Heart right ventricle (tissue), 16 donors: ENCODE measurements around the gene FAM234B. TPM values are rescaled to one million over a fixed set of nuclear protein-coding genes. Genes with fewer than 3 reads are reported as not detected.

Source experiments
- ATAC-seq, 8 donors: fragments of 200-7000 bp; cut with Tn5 transposase; one replicate each; pipeline ENCODE4 v1.9.1; 2020; ENCODE audit warnings: mild to moderate bottlenecking in 8 of 8, moderate library complexity in 8 of 8, moderate number of reproducible peaks in 1 of 8
- DNase-seq, 2 donors: peaks; one replicate each; pipeline ENCODE4 v3.0.0-alpha.2; 2020
- H3K27ac ChIP-seq, 10 donors: fragments of 200-600 bp; sonication (generic) in 2 of 10; one replicate each; pipeline versions ENCODE4 v1.5.0 to v1.8.0; 2020 to 2022; ENCODE audit warnings: mild to moderate bottlenecking in 3 of 10
- H3K27me3 ChIP-seq, 7 donors: fragments of 200-600 bp; one replicate each; pipeline ENCODE4 v1.8.0; 2021 to 2022; ENCODE audit warnings: mild to moderate bottlenecking in 2 of 7
- H3K36me3 ChIP-seq, 9 donors: fragments of 200-600 bp; sonication (generic) in 1 of 9; one replicate each; pipeline versions ENCODE4 v1.5.0 to v1.8.0; 2020 to 2022; ENCODE audit warnings: mild to moderate bottlenecking in 2 of 9
- H3K4me1 ChIP-seq, 9 donors: fragments of 200-600 bp; sonication (generic) in 1 of 9; one replicate each; pipeline versions ENCODE4 v1.5.0 to v1.8.0; 2020 to 2022; ENCODE audit warnings: mild to moderate bottlenecking in 4 of 9
- H3K4me3 ChIP-seq, 10 donors: fragments of 200-600 bp; sonication (generic) in 2 of 10; one replicate each; pipeline versions ENCODE4 v1.5.0 to v1.8.0; 2020 to 2022; ENCODE audit warnings: mild to moderate bottlenecking in 7 of 10, moderate library complexity in 2 of 10
- H3K9me3 ChIP-seq, 11 donors: fragments of 200-600 bp in 10 of 11; sonication (generic) in 2 of 11; one replicate each; pipeline versions ENCODE4 v1.5.0 to v1.8.0; 2013 to 2022; ENCODE audit warnings: mild to moderate bottlenecking in 2 of 11, control low read depth in 1 of 11, moderate library complexity in 1 of 11
- CTCF ChIP-seq, 9 donors: fragments of 200-600 bp; sonication (generic) in 2 of 9; IDR thresholded peaks; one replicate each; pipeline versions ENCODE4 v1.5.0 to v1.8.0; 2021 to 2022; ENCODE audit warnings: antibody characterized with exemption in 9 of 9, mild to moderate bottlenecking in 5 of 9, moderate library complexity in 1 of 9
- WGBS, 2 donors: extraction: QIAGEN DNeasy Blood & Tissue Kit; methylation state at CpG; one replicate each; pipeline ENCODE4 v1.1.7; 2013; ENCODE audit warnings: inconsistent platforms in 1 of 2; 5-methylcytosine and 5-hydroxymethylcytosine counted together
- intact Hi-C, 10 donors: fragments of 100-400 bp; cut with DNase I; formaldehyde crosslinking; loops; one replicate each; pipeline versions ENCODE4 v1.11.1 to v1.14.2; 2022
- polyA plus RNA-seq, 2 donors: library from polyadenylated mRNA; stranded (reverse); fragments of 200-250 nt; gene quantifications; one replicate each; pipeline ENCODE4 v1.2.3, GENCODE V29; 2013
- total RNA-seq, 10 donors: library from RNA; stranded (reverse); fragmentation: NEBNext Ultra II Directional in 3 of 10; extraction: Animal tissue kit (Norgen Biotek cat#: 25700) in 3 of 10; gene quantifications; one replicate each; pipeline versions ENCODE4 v1.2.1 to v1.2.4, GENCODE V29; 2021 to 2023
- donor health status: Arrhythmogenic right ventricular cardiomyopathy.
- donor health status: ischemic (EF 13 %, LVEDD 7.1; RV severe dilation, severe dysfunction).
- donor health status: healthy with polysubstance abuse.
- donor health status: DM: no; HTN: yes; CAD: no.
- donor health status: DM: no; HTN: no; CAD: no.
- donor health status: ischemic (EF 25% LVEDD 6.9; RV normal size, moderate dysfunction).
- donor health status: ischemic (EF 25% LVEDD 5.7; RV mildly dilated, moderate dysfunction).
- donor health status: healthy.
- donor health status: DM: yes; HTN: yes; CAD: no.
- donor health status: Ischemic cardiomyopathy.
- donor health status: ischemic (EF 35%, LVEDD 5.7; RV mildly dilated, moderate dysfunction).
- donor health status: nonischemic (EF 11% LVEDD 7.7; RV severe dilation, severe dysfunction).
- donor health status: DM: yes; HTN: yes; CAD: no.
- donor health status: PGD.
- donor health status: ischemic (EF 29% LVEDD 5.4; RV normal size, mild dysfunction).
- donor health status: nonischemic (EF 23%, LVEDD 6.1; RV moderate dilation, normal function).

FAM234B gene
- total and polyA plus RNA-seq, 12 donors, result 0.59 to 3.6 (median 2.2) TPM

- no peaks in the 10 kb centered on the region for H3K9me3 ChIP-seq
- H3K4me1 ChIP-seq, result peaks cover 0 to 31% (median 13%) of the 10 kb centered on the region in 9 donors
- 74 to 79% methylated on average over 7 of the region's 7 CpGs for WGBS, 2 donors
- H3K27ac ChIP-seq, result no peak overlapping the region
- TF ChIP-seq CTCF (IDR thresholded peaks at IDR 0.05), result no peak
- no peaks in the 10 kb centered on the region for H3K36me3 ChIP-seq
- DNase-seq, result no peak
- H3K27me3 ChIP-seq, result no peaks in the 10 kb centered on the region
- no peak for ATAC-seq
- intact Hi-C loops, result loop anchor here in 3 of 10 donors (10.0 kb wide), 3 partner anchors 49 to 179 kb away; partner anchors contain the start of gene FAM234B (in 1 of the 3)
- no peak overlapping the region for H3K4me3 ChIP-seq
Observed at GRCh38 chr12:13093191-13093847, 49.1 kb downstream of the FAM234B start.

- H3K27ac ChIP-seq, result no peak overlapping the region
- H3K9me3 ChIP-seq, result no peaks in the 10 kb centered on the region
- TF ChIP-seq CTCF (IDR thresholded peaks at IDR 0.05), result no peak
- ATAC-seq (no peak), DNase-seq (no peak)
- WGBS, 2 donors, result 48 to 57% methylated on average over 2 of the region's 2 CpGs
- intact Hi-C loops, result loop anchor here in 3 of 10 donors (10.0 kb wide), 3 partner anchors 49 to 179 kb away; partner anchors contain the start of gene FAM234B (in 1 of the 3)
- H3K36me3 ChIP-seq, result no peaks in the 10 kb centered on the region
- no peaks in the 10 kb centered on the region for H3K27me3 ChIP-seq
- H3K4me3 ChIP-seq, result no peak overlapping the region
- H3K4me1 ChIP-seq, result peaks cover 0 to 37% (median 18%) of the 10 kb centered on the region in 9 donors
Observed at GRCh38 chr12:13093848-13094220, 49.7 kb downstream of the FAM234B start.

- H3K27me3 ChIP-seq, result no peaks in the 10 kb centered on the region
- peaks cover 2 to 42% (median 23%) of the 10 kb centered on the region in 9 donors for H3K4me1 ChIP-seq
- ATAC-seq (no peak), DNase-seq (no peak)
- no peaks in the 10 kb centered on the region for H3K9me3 ChIP-seq
- intact Hi-C loops, result loop anchor here in 3 of 10 donors (10.0 kb wide), 3 partner anchors 50 to 180 kb away; partner anchors contain the start of gene FAM234B (in 1 of the 3)
- no peak for TF ChIP-seq CTCF (IDR thresholded peaks at IDR 0.05)
- no peak overlapping the region for H3K4me3 ChIP-seq
- H3K36me3 ChIP-seq, result no peaks in the 10 kb centered on the region
- no peak overlapping the region for H3K27ac ChIP-seq
- 80 to 88% methylated on average over 3 of the region's 3 CpGs for WGBS, 2 donors
Observed at GRCh38 chr12:13094367-13094766, 50.2 kb downstream of the FAM234B start.

- H3K27ac ChIP-seq, result no peak overlapping the region
- H3K27me3 ChIP-seq, result no peaks in the 10 kb centered on the region
- peaks cover 3 to 53% (median 34%) of the 10 kb centered on the region in 9 donors for H3K4me1 ChIP-seq
- H3K9me3 ChIP-seq, result no peaks in the 10 kb centered on the region
- H3K36me3 ChIP-seq, result no peaks in the 10 kb centered on the region
- DNase-seq (no peak), ATAC-seq (no peak)
- 83 to 85% methylated on average over 8 of the region's 8 CpGs for whole genome bisulfite sequencing, 2 donors
- intact Hi-C loops, result loop anchor here (5.0 to 10.0 kb wide), 8 partner anchors 51 to 183 kb away; partner anchors contain the start of genes HEBP1 (in 2 of the 10) and FAM234B (in 1 of the 10)
- H3K4me3 ChIP-seq, result no peak overlapping the region
- TF ChIP-seq CTCF (IDR thresholded peaks at IDR 0.05), result no peak
Observed at GRCh38 chr12:13095266-13095995, 51.2 kb downstream of the FAM234B start.
